Endothelial cell of umbilical vein (primary cell): ENCODE data around the gene PDX1. TPM values are rescaled to one million over a fixed set of nuclear protein-coding genes. Genes with fewer than 3 reads are reported as not detected.

Source experiments
- BruUV-seq: library from RNA; stranded (reverse); fragments of 400-500 nt; replicated peaks from 2 replicates; lab custom pipeline; 2021; lab: Mats Ljungman, UMichigan
- CTCF ChIA-PET: fragments of 300-600, 350-600 bp; sonication (Branson Sonifier 250); formaldehyde crosslinking; loops from one replicate; lab custom pipeline; 2021; ENCODE audit warnings: antibody characterized with exemption, inconsistent platforms; lab: Charles Lee
- POLR2A ChIA-PET: fragments of 300-600, 350-600 bp; sonication (Branson Sonifier 250); formaldehyde crosslinking; loops from one replicate; lab custom pipeline; 2021; ENCODE audit warnings: antibody characterized with exemption, inconsistent platforms; lab: Charles Lee
- DNase-seq: peaks from one replicate; pipeline ENCODE4 v3.0.0-alpha.2; 2011; ENCODE audit warnings: low read depth, low spot score
- FAIRE-seq: peaks from 2 replicates; lab custom pipeline; 2011; peaks lifted over from hg19 to GRCh38; lab: Jason Lieb, UNC
- H2AFZ ChIP-seq: 2 replicates; pipeline ENCODE4 v1.6.0; 2012; ENCODE audit warnings: low read depth, low read length, control low read depth, inconsistent platforms
- H3K27ac ChIP-seq: 2 replicates; pipeline ENCODE4 v1.5.1; 2011; ENCODE audit warnings: low read depth, mild to moderate bottlenecking, control low read depth, low read length, moderate library complexity; ENCODE audit not compliant: insufficient read depth
- H3K27me3 ChIP-seq, 2 experiments: 2 replicates each; pipeline versions ENCODE4 v1.6.0 to v1.6.1; 2011; ENCODE audit warnings: low read length in 2 of 2, mixed read lengths in 1 of 2; ENCODE audit not compliant: control insufficient read depth in 2 of 2, insufficient read depth in 2 of 2
- H3K36me3 ChIP-seq, 2 experiments: 2 replicates in 1 of 2; 3 replicates in 1 of 2; pipeline ENCODE4 v1.5.1; 2011; ENCODE audit warnings: low read length in 2 of 2, mild to moderate bottlenecking in 1 of 2, moderate library complexity in 1 of 2; ENCODE audit not compliant: control insufficient read depth in 2 of 2, insufficient read depth in 2 of 2; ENCODE audit errors: extremely low read depth in 1 of 2
- H3K4me1 ChIP-seq: 3 replicates; pipeline ENCODE4 v1.5.1; 2011; ENCODE audit warnings: mild to moderate bottlenecking, low read length; ENCODE audit not compliant: control insufficient read depth, insufficient read depth; ENCODE audit errors: extremely low read depth
- H3K4me2 ChIP-seq: 2 replicates; pipeline ENCODE4 v1.6.1; 2011; ENCODE audit warnings: low read length, control low read depth, mixed read lengths; ENCODE audit not compliant: insufficient read depth
- H3K4me3 ChIP-seq, 3 experiments: fragments of 200-600 bp in 1 of 3; sonication (generic), shearing (Covaris generic) in 1 of 3; replicated peaks in 1 of 3; 2 replicates each; pipeline ENCODE4 v1.5.1; 2011 to 2016; ENCODE audit warnings: control low read depth in 3 of 3, low read length in 3 of 3, mild to moderate bottlenecking in 2 of 3, inconsistent platforms in 1 of 3, low read depth in 1 of 3, moderate library complexity in 1 of 3; ENCODE audit not compliant: insufficient read depth in 1 of 3
- H3K79me2 ChIP-seq: 2 replicates; pipeline ENCODE4 v1.6.0; 2012; ENCODE audit warnings: low read length, inconsistent platforms; ENCODE audit not compliant: control insufficient read depth, insufficient read depth
- H3K9ac ChIP-seq: replicated peaks from 2 replicates; pipeline ENCODE3; 2011; ENCODE audit warnings: low read length, control low read depth; ENCODE audit not compliant: insufficient read depth; ENCODE audit errors: extremely low read depth
- H3K9me1 ChIP-seq: replicated peaks from 3 replicates; pipeline ENCODE4 v1.6.0; 2011; ENCODE audit warnings: mild to moderate bottlenecking, low read length; ENCODE audit not compliant: control insufficient read depth, insufficient read depth; ENCODE audit errors: extremely low read depth
- H3K9me3 ChIP-seq: replicated peaks from 2 replicates; pipeline ENCODE4 v1.5.1; 2012; ENCODE audit warnings: low read length, inconsistent platforms; ENCODE audit not compliant: control insufficient read depth, insufficient read depth
- H4K20me1 ChIP-seq: replicated peaks from 2 replicates; pipeline ENCODE3; 2011; ENCODE audit warnings: mild to moderate bottlenecking, low read length; ENCODE audit not compliant: control insufficient read depth, insufficient read depth; ENCODE audit errors: extremely low read depth
- EZH2 ChIP-seq: IDR thresholded peaks from 2 replicates; pipeline ENCODE4 v1.6.1; 2012; ENCODE audit warnings: borderline replicate concordance, low read depth, mild to moderate bottlenecking, moderate library complexity, low read length, inconsistent platforms; ENCODE audit not compliant: severe bottlenecking
- FOS ChIP-seq: IDR thresholded peaks from 2 replicates; pipeline ENCODE4 v1.6.1; 2011; ENCODE audit warnings: mild to moderate bottlenecking, low read length, moderate library complexity, borderline replicate concordance; ENCODE audit not compliant: insufficient read depth
- GATA2 ChIP-seq: IDR thresholded peaks from 2 replicates; pipeline ENCODE4 v1.7.0; 2011; ENCODE audit warnings: low read depth, mild to moderate bottlenecking, moderate library complexity, mixed read lengths, low read length; ENCODE audit not compliant: insufficient read length, insufficient read depth
- JUN ChIP-seq: IDR thresholded peaks from 2 replicates; pipeline ENCODE4 v1.6.1; 2011; ENCODE audit warnings: borderline replicate concordance, low read depth; ENCODE audit not compliant: insufficient read length, insufficient read depth
- MYC ChIP-seq: IDR thresholded peaks from one replicate; pipeline ENCODE4 v1.6.1; 2011; ENCODE audit warnings: mild to moderate bottlenecking, low read depth, low read length
- POLR2A ChIP-seq: IDR thresholded peaks from 2 replicates; pipeline ENCODE4 v1.6.1; 2012; ENCODE audit warnings: low read depth, mild to moderate bottlenecking, control low read depth, low read length
- POLR2AphosphoS5 ChIP-seq: IDR thresholded peaks from 2 replicates; pipeline ENCODE4 v1.6.1; 2012; ENCODE audit warnings: low read depth, mild to moderate bottlenecking, control low read depth, low read length, moderate library complexity; ENCODE audit not compliant: insufficient read depth
- dilution Hi-C: fragments of 300-500 bp; cut with MboI; formaldehyde crosslinking; loops from one replicate; pipeline ENCODE4 v1.15.0; 2019; ENCODE audit warnings: low sequenced_read_pairs; ENCODE audit not compliant: extremely low pct_ligation_motif_present
- intact Hi-C: fragments of 100-400 bp; cut with micrococcal nuclease; formaldehyde crosslinking; loops from one replicate; pipeline ENCODE4 v1.10.0; 2022
- polyA plus RNA-seq, 4 experiments: library from polyadenylated mRNA; depleted of rRNA in 3 of 4; stranded (reverse) in 3 of 4; unstranded in 1 of 4; fragments of >200 nt; gene quantifications; 2 replicates each; pipeline versions ENCODE4 v1.2.1 to v1.2.3, GENCODE V29; 2011 to 2012; ENCODE audit warnings: missing spikeins in 1 of 4
- total RNA-seq: library from RNA; stranded (reverse); gene quantifications from 2 replicates; pipeline ENCODE4 v1.2.3, GENCODE V29; 2021
- TF ChIP-seq, protein P1 (sequence below), 2 donors: IDR thresholded peaks; 1 replicate in 1 of 2; 2 replicates in 1 of 2; pipeline ENCODE4 v1.5.1; 2011; ENCODE audit warnings: low read length in 2 of 2, mild to moderate bottlenecking in 2 of 2, moderate library complexity in 2 of 2, control low read depth in 1 of 2, inconsistent platforms in 1 of 2, low read depth in 1 of 2; ENCODE audit not compliant: insufficient read depth in 1 of 2; ENCODE audit errors: extremely low read depth in 1 of 2
- TF ChIP-seq, protein P2 (sequence below): IDR thresholded peaks from 2 replicates; pipeline ENCODE4 v1.6.1; 2011; ENCODE audit not compliant: insufficient read depth, insufficient read length

Gene PDX1
- total and polyA plus RNA-seq, 2 donors (not counting 3 experiments of a cell fraction or from before 2014, with no cell fraction given), result not detected

DNA sequence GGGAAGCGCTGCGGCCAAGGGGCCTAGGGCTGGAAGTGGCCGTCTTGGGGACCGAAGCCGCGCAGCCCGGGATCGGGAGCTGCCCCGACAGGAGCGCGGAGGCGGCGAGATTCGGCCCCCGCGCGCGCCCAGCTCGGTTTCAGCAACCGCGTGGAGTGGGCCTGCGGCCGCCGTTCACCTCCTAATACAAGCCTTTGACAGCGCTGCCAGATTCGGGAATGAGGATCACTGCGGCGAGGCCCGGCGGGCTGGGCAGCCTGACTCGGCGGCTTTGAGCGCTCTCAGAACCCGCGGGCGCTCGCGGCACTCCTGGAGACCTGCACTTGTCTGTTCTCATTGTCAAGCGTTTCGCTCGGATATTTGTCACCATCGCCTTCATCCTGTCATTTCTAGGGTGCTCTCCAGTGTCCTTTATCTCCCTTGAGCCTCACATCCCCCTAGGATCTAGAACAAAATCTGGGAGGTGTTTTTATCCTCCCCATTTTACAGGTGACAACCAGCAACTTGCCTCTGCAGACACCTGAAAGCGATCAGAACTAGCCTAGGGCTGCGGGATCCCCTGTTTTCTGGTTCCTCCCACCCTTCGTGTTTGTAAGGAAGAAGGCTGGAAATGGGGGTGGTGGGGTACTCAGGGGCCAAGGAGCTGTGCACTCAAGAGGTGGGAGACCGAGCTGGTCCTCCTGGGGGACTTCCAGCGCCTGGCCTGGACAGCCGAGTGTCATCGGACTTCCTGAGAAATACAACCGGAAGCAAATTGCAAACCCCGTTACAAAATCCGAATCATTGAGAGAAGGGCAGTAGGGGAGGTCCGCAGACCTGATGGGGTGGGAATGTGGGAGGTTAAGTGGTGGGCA, 50.8 kb downstream of the PDX1 start:
- ChIA-PET CTCF (interaction anchor here (0.8 to 3.3 kb wide), 5 partner anchors 11 to 144 kb away, joined by 3 to 11 read pairs (median 3); no protein-coding TSS in a partner anchor), POLR2A (no interaction called here)
- Histone ChIP-seq H3K4me3 (no peak overlapping the region), H3K36me3 (no peaks in the 10 kb centered on the region), H3K9ac (no peak overlapping the region), H3K27ac (no peak overlapping the region), H4K20me1 (no peaks in the 10 kb centered on the region), H3K79me2 (no peaks in the 10 kb centered on the region), H3K4me1 (no peaks in the 10 kb centered on the region), H3K9me3 (no peaks in the 10 kb centered on the region), H2AFZ (no peak overlapping the region), H3K9me1 (no peaks in the 10 kb centered on the region), H3K4me2 (no peak overlapping the region), H3K27me3 (peaks cover 87 to 99% of the 10 kb centered on the region in 2 experiments)
- BruUV-seq, result no TSS peak
- FAIRE-seq, result no peak
- intact Hi-C loops (no loop called here), dilution Hi-C loops (no loop called here)
- TF ChIP-seq JUN (no peak), POLR2A (no peak), EZH2 (peak; percentile 67)
- DNase-seq, result no peak

DNA sequence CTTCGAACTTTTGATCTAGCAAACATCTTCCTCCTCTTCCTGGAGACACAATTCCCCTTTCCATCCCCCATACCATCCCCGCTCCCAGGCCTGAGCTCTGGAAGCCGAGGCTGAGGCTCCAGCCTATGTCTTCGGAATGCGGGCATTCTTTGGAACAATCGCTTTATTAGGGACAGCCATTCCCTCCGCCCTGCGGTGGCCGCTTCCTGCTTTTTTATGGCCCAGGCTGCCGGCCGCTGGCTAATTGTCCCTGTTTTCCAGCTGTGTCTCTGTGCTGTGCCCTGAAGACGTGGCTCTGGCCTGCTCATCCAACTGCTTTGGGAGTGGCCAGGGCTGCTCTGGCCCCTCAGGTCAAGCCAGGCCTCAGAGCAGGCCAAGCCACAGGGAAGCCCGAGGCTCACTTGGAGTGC, 51.4 kb downstream of the PDX1 start:
- CTCF ChIA-PET, result interaction anchor here (1.8 to 3.3 kb wide), 2 partner anchors 13 to 17 kb away, joined by 4 to 11 read pairs; no protein-coding TSS in a partner anchor
- dilution Hi-C loops, result no loop called here

More for the DNA sequence above, 51.4 kb downstream of the PDX1 start:
- TF ChIP-seq MYC, result no peak
- no peak for TF ChIP-seq JUN
- TF ChIP-seq GATA2, result no peak
- TF ChIP-seq, protein P1, sequence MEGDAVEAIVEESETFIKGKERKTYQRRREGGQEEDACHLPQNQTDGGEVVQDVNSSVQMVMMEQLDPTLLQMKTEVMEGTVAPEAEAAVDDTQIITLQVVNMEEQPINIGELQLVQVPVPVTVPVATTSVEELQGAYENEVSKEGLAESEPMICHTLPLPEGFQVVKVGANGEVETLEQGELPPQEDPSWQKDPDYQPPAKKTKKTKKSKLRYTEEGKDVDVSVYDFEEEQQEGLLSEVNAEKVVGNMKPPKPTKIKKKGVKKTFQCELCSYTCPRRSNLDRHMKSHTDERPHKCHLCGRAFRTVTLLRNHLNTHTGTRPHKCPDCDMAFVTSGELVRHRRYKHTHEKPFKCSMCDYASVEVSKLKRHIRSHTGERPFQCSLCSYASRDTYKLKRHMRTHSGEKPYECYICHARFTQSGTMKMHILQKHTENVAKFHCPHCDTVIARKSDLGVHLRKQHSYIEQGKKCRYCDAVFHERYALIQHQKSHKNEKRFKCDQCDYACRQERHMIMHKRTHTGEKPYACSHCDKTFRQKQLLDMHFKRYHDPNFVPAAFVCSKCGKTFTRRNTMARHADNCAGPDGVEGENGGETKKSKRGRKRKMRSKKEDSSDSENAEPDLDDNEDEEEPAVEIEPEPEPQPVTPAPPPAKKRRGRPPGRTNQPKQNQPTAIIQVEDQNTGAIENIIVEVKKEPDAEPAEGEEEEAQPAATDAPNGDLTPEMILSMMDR (IDR thresholded peaks at IDR 0.05; ENCODE audit: extremely low read depth in 1 of 2, insufficient read depth in 1 of 2, low read depth in 1 of 2, low read length in 2 of 2), result no peak
- TF ChIP-seq POLR2AphosphoS5, result no peak
- no peak for TF ChIP-seq POLR2A
- TF ChIP-seq FOS, result no peak
- TF ChIP-seq, protein P2, sequence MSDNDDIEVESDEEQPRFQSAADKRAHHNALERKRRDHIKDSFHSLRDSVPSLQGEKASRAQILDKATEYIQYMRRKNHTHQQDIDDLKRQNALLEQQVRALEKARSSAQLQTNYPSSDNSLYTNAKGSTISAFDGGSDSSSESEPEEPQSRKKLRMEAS, result no peak
- no peak for TF ChIP-seq EZH2
- POLR2A ChIA-PET, result no interaction called here
- no peak for DNase-seq
- intact Hi-C loops, result no loop called here
- no TSS peak for BruUV-seq
- no peak overlapping the region for H3K4me3 ChIP-seq
- no peak overlapping the region for H3K9ac ChIP-seq
- H3K9me3 ChIP-seq, result no peaks in the 10 kb centered on the region
- H4K20me1 ChIP-seq, result no peaks in the 10 kb centered on the region
- H3K27me3 ChIP-seq, result peaks cover 87 to 99% of the 10 kb centered on the region in 2 experiments
- no peak for FAIRE-seq
- no peaks in the 10 kb centered on the region for H3K79me2 ChIP-seq
- H3K27ac ChIP-seq, result no peak overlapping the region
- no peak overlapping the region for H3K4me2 ChIP-seq
- H3K36me3 ChIP-seq, result no peaks in the 10 kb centered on the region
- no peak overlapping the region for H2AFZ ChIP-seq
- no peaks in the 10 kb centered on the region for H3K4me1 ChIP-seq
- no peaks in the 10 kb centered on the region for H3K9me1 ChIP-seq
